ENCODE measurements around the gene CNPY3. TPM values are rescaled to one million over a fixed set of nuclear protein-coding genes. Genes with fewer than 3 reads are reported as not detected.
"Not testable (repeated sequence)": the region's sequence is repeated elsewhere in the genome, so short reads cannot be mapped to it uniquely, and the experiment has no call there.

Gene CNPY3
- 100 to 1,000 TPM in 1 of 4 donors, 10 to 100 TPM in 3; 23.2 to 130 (median 39.1) TPM for total RNA-seq

GRCh38 chr6:42928986-42929820, at the start of gene CNPY3:
Gene CNPY3 (plus strand): TSS chr6:42929480. CDS start chr6:42929571, 91 bp downstream.
- H3K27ac ChIP-seq, result peak within 1 kb of the TSS; percentile 92 to 96
- peak; percentile 91 to 93 for DNase-seq
- H3K4me3 ChIP-seq, result peak within 1 kb of the TSS; percentile 82 to 98
- H3K9me3 ChIP-seq, result no peaks in the 10 kb centered on the region
- no peaks in the 10 kb centered on the region for H3K27me3 ChIP-seq
- TF ChIP-seq POLR2A (IDR thresholded peaks at IDR 0.05) (peak in 1 of 2 donors; percentile 56), CTCF (IDR thresholded peaks at IDR 0.05) (peak in 3 of 4 experiments; percentile 8 to 29 (median 14))
- no peaks in the 10 kb centered on the region for H3K4me1 ChIP-seq
- intact Hi-C loops (cut with DNase I; ENCODE audit: low total_unique reads), result loop anchor here (10.0 kb wide), 1 partner anchor 56 kb away; the partner anchor contains the start of gene PPP2R5D
- no peaks in the 10 kb centered on the region for H3K36me3 ChIP-seq

GRCh38 chr6:42880240-42880817, 49.0 kb upstream of the CNPY3 start:
- H3K27me3 ChIP-seq; H3K9me3 ChIP-seq; intact Hi-C loops (cut with DNase I; ENCODE audit: low total_unique reads); H3K36me3 ChIP-seq; DNase-seq; H3K4me1 ChIP-seq: not testable (repeated sequence)
- Histone ChIP-seq H3K4me3 (peak overlapping the region; percentile 52 to 64), H3K27ac (peak overlapping the region; percentile 94 to 96)

DNA sequence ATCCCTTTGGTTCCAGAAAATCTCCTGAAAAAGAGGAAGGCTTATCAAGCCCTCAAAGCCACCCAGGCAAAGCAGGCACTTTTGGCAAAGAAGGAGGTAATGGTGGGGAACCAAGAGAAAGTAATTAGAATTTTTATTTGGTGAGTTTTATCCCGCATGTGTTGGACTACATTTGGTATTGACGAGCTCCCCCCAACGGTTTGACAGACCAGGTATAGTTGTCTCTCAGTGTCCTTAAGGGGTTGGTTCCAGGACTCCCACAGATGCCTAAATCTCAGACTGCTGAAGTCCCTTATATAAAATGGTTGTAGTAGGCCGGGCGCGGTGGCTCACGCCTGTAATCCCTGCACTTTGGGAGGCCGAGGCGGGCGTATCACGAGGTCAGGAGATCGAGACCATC, 48.4 kb upstream of the CNPY3 start:
- H3K4me1 ChIP-seq; intact Hi-C loops (cut with DNase I; ENCODE audit: low total_unique reads); H3K27me3 ChIP-seq; H3K9me3 ChIP-seq; H3K36me3 ChIP-seq; DNase-seq: not testable (repeated sequence)
- peak overlapping the region; percentile 52 to 64 for H3K4me3 ChIP-seq
- peak overlapping the region; percentile 94 to 96 for H3K27ac ChIP-seq

GRCh38 chr6:42885702-42886101, 43.6 kb upstream of the CNPY3 start:
- intact Hi-C loops (cut with DNase I; ENCODE audit: low total_unique reads), result no loop called here
- Histone ChIP-seq H3K27me3 (no peaks in the 10 kb centered on the region), H3K27ac (no peak overlapping the region), H3K4me1 (no peaks in the 10 kb centered on the region), H3K36me3 (no peaks in the 10 kb centered on the region), H3K4me3 (no peak overlapping the region), H3K9me3 (no peaks in the 10 kb centered on the region)
- TF ChIP-seq CTCF (IDR thresholded peaks at IDR 0.05) (no peak), POLR2A (IDR thresholded peaks at IDR 0.05) (no peak)
- no peak for DNase-seq

GRCh38 chr6:42888201-42888600, 41.1 kb upstream of the CNPY3 start:
- H3K27me3 ChIP-seq; H3K4me3 ChIP-seq; DNase-seq; intact Hi-C loops (cut with DNase I; ENCODE audit: low total_unique reads); H3K4me1 ChIP-seq; H3K36me3 ChIP-seq; H3K9me3 ChIP-seq; H3K27ac ChIP-seq: not testable (repeated sequence)

DNA sequence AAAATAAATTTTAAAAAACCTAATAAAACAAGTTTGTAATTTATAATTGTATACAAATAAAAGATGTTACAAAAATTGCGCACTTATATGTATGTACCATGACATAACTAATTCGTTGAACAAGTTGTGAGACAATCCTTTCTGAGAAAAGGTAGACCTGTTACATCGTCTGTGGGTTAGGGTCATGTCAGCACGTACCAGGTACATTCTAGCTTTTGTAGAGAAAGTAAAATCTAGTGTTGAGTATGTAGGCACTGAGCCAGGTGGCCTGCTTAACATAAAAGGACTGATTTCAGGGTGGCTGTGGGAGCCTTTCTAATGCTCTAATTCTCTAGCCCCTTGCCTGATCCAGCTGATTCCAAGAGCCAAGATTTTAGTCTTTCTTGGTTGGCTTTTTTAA, 39.5 kb upstream of the CNPY3 start:
- intact Hi-C loops (cut with DNase I; ENCODE audit: low total_unique reads), result no loop called here
- Histone ChIP-seq H3K9me3 (no peaks in the 10 kb centered on the region), H3K27ac (peak overlapping the region; percentile 82 to 93), H3K27me3 (no peaks in the 10 kb centered on the region), H3K4me1 (no peaks in the 10 kb centered on the region), H3K4me3 (peak overlapping the region; percentile 78 to 92), H3K36me3 (no peaks in the 10 kb centered on the region)
- TF ChIP-seq POLR2A (IDR thresholded peaks at IDR 0.05) (no peak), CTCF (IDR thresholded peaks at IDR 0.05) (no peak)
- DNase-seq, result no peak

Measured in uterus (tissue), 4 donors.